ENCODE data around the gene ATXN10.

ATXN10 gene

GRCh38 chr22:45890351-45890635 is 218.7 kb downstream of the ATXN10 start:
- no peak for DNase-seq (ENCODE audit: low read depth in 2 of 2)

GRCh38 chr22:45891021-45891421 is 219.4 kb downstream of the ATXN10 start:
- DNase-seq (ENCODE audit: low read depth in 2 of 2): no peak

- no peak for DNase-seq (ENCODE audit: low read depth in 2 of 2)
Observed at GRCh38 chr22:45891471-45891995, 219.9 kb downstream of the ATXN10 start.

GRCh38 chr22:45891996-45892621 is 220.5 kb downstream of the ATXN10 start:
- no peak for DNase-seq (ENCODE audit: low read depth in 2 of 2)

GRCh38 chr22:45892681-45893461 is 221.2 kb downstream of the ATXN10 start:
- DNase-seq (ENCODE audit: low read depth in 2 of 2): no peak

GRCh38 chr22:45893516-45893915 is 221.9 kb downstream of the ATXN10 start:
- no peak for DNase-seq (ENCODE audit: low read depth in 2 of 2)
